Liver (tissue), 3 donors: ENCODE measurements around the gene CALML6.

Source experiments
- CTCF ChIP-seq: fragments of 150-350 bp; IDR thresholded peaks from 2 replicates; pipeline ENCODE4 v1.5.1; 2017; ENCODE audit warnings: improper control_type of control experiment, low read depth, low read length; ENCODE audit not compliant: missing input control
- RAD21 ChIP-seq, 2 donors: IDR thresholded peaks; 2 replicates each; pipeline ENCODE4 v1.6.1; 2016; ENCODE audit warnings: antibody characterized with exemption in 2 of 2, mild to moderate bottlenecking in 2 of 2
- TAF1 ChIP-seq: conservative IDR thresholded peaks from 2 replicates; pipeline ENCODE4 v1.6.1; 2016; ENCODE audit warnings: antibody characterized with exemption, mild to moderate bottlenecking
- YY1 ChIP-seq: IDR thresholded peaks from 2 replicates; pipeline ENCODE4 v1.6.1; 2016; ENCODE audit warnings: antibody characterized with exemption, mild to moderate bottlenecking
- donor health status: healthy.
- donor health status: healthy.

GRCh38 chr1:1965546-1965945 is 50.5 kb downstream of the CALML6 start:
- TF ChIP-seq TAF1 (no peak), RAD21 (IDR thresholded peaks at IDR 0.05) (no peak), CTCF (no peak), YY1 (no peak)
